ENCODE measurements around the gene NRSN1.

Gene NRSN1

DNA sequence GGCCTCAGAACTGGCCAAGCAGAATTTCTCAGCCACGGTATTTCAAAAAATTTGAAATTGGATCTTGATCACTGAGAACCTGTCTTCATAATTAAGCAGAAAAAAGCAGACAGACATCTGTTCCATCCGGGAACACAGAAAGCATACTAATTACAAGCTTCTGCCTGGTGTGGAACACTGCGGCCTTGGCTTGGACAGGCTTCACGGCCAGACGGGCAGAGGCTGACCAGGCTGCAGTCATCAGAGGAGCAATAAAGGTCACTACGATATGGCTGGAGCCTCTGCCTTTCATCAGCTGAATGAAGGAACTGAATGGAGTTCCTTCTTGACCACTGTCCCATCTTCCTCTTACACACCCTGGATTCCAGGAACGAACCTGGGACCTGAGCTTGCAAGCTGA, 3.9 kb upstream of the NRSN1 start:
- Histone ChIP-seq H3K27ac (ENCODE audit: extremely low read depth, low read depth, low read length) (no peak overlapping the region), H3K36me3 (ENCODE audit: control insufficient read depth in 2 of 2, insufficient read depth in 1 of 2, low read length in 2 of 2) (no peaks in the 10 kb centered on the region), H3K4me3 (ENCODE audit: low read depth, low read length) (no peak overlapping the region), H3K4me1 (ENCODE audit: control insufficient read depth, insufficient read depth, low read length) (no peaks in the 10 kb centered on the region), H3K9me3 (ENCODE audit: control insufficient read depth, insufficient read depth, low read depth, low read length) (no peaks in the 10 kb centered on the region)
- ChIA-PET CTCF (no interaction called here), POLR2A (no interaction called here)
- no peak for TF ChIP-seq PRDM1 (tag by site-specific recombination; IDR thresholded peaks at IDR 0.05)
- TF ChIP-seq ZNF768 (tag by site-specific recombination; IDR thresholded peaks at IDR 0.05) = no peak
- TF ChIP-seq ZNF121 (tag by site-specific recombination; IDR thresholded peaks at IDR 0.05) = no peak
- TF ChIP-seq KLF1 (tag by site-specific recombination; IDR thresholded peaks at IDR 0.05) = no peak
- TF ChIP-seq ZNF610 (tag by site-specific recombination; IDR thresholded peaks at IDR 0.05; ENCODE audit: borderline replicate concordance) = no peak
- TF ChIP-seq, protein P1, sequence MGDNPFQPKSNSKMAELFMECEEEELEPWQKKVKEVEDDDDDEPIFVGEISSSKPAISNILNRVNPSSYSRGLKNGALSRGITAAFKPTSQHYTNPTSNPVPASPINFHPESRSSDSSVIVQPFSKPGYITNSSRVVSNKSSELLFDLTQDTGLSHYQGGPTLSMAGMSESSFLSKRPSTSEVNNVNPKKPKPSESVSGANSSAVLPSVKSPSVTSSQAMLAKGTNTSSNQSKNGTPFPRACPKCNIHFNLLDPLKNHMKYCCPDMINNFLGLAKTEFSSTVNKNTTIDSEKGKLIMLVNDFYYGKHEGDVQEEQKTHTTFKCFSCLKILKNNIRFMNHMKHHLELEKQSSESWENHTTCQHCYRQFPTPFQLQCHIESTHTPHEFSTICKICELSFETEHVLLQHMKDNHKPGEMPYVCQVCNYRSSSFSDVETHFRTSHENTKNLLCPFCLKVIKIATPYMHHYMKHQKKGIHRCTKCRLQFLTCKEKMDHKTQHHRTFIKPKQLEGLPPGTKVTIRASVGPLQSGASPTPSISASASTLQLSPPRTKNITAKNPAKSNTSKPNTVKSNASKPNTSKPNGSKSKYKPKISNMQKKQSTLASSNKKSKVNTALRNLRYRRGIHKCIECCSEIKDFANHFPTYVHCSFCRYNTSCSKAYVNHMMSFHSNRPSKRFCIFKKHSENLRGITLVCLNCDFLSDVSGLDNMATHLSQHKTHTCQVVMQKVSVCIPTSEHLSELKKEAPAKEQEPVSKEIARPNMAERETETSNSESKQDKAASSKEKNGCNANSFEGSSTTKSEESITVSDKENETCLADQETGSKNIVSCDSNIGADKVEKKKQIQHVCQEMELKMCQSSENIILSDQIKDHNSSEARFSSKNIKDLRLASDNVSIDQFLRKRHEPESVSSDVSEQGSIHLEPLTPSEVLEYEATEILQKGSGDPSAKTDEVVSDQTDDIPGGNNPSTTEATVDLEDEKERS (tag by site-specific recombination; IDR thresholded peaks at IDR 0.05) = no peak
- TF ChIP-seq ZBTB8A (tag by site-specific recombination; IDR thresholded peaks at IDR 0.05) = no peak
- TF ChIP-seq ZNF600 (tag by site-specific recombination; IDR thresholded peaks at IDR 0.05) = no peak
- TF ChIP-seq ZEB2 (tag by site-specific recombination; IDR thresholded peaks at IDR 0.05) = no peak
- no peak for TF ChIP-seq ZNF549 (tag by site-specific recombination; IDR thresholded peaks at IDR 0.05)
- TF ChIP-seq ZNF366 (tag by site-specific recombination; conservative IDR thresholded peaks at IDR 0.05) = no peak
- TF ChIP-seq IKZF3 (tag by site-specific recombination; IDR thresholded peaks at IDR 0.05) = no peak
- TF ChIP-seq, protein P2, sequence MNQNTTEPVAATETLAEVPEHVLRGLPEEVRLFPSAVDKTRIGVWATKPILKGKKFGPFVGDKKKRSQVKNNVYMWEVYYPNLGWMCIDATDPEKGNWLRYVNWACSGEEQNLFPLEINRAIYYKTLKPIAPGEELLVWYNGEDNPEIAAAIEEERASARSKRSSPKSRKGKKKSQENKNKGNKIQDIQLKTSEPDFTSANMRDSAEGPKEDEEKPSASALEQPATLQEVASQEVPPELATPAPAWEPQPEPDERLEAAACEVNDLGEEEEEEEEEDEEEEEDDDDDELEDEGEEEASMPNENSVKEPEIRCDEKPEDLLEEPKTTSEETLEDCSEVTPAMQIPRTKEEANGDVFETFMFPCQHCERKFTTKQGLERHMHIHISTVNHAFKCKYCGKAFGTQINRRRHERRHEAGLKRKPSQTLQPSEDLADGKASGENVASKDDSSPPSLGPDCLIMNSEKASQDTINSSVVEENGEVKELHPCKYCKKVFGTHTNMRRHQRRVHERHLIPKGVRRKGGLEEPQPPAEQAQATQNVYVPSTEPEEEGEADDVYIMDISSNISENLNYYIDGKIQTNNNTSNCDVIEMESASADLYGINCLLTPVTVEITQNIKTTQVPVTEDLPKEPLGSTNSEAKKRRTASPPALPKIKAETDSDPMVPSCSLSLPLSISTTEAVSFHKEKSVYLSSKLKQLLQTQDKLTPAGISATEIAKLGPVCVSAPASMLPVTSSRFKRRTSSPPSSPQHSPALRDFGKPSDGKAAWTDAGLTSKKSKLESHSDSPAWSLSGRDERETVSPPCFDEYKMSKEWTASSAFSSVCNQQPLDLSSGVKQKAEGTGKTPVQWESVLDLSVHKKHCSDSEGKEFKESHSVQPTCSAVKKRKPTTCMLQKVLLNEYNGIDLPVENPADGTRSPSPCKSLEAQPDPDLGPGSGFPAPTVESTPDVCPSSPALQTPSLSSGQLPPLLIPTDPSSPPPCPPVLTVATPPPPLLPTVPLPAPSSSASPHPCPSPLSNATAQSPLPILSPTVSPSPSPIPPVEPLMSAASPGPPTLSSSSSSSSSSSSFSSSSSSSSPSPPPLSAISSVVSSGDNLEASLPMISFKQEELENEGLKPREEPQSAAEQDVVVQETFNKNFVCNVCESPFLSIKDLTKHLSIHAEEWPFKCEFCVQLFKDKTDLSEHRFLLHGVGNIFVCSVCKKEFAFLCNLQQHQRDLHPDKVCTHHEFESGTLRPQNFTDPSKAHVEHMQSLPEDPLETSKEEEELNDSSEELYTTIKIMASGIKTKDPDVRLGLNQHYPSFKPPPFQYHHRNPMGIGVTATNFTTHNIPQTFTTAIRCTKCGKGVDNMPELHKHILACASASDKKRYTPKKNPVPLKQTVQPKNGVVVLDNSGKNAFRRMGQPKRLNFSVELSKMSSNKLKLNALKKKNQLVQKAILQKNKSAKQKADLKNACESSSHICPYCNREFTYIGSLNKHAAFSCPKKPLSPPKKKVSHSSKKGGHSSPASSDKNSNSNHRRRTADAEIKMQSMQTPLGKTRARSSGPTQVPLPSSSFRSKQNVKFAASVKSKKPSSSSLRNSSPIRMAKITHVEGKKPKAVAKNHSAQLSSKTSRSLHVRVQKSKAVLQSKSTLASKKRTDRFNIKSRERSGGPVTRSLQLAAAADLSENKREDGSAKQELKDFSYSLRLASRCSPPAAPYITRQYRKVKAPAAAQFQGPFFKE (tag by site-specific recombination; IDR thresholded peaks at IDR 0.05; ENCODE audit: borderline replicate concordance) = no peak
- TF ChIP-seq ZNF239 (tag by site-specific recombination; IDR thresholded peaks at IDR 0.05) = no peak
- TF ChIP-seq ZNF16 (tag by site-specific recombination; IDR thresholded peaks at IDR 0.05; ENCODE audit: low read depth) = no peak
- TF ChIP-seq ZNF777 (tag by site-specific recombination; IDR thresholded peaks at IDR 0.05; ENCODE audit: borderline replicate concordance) = no peak

DNA sequence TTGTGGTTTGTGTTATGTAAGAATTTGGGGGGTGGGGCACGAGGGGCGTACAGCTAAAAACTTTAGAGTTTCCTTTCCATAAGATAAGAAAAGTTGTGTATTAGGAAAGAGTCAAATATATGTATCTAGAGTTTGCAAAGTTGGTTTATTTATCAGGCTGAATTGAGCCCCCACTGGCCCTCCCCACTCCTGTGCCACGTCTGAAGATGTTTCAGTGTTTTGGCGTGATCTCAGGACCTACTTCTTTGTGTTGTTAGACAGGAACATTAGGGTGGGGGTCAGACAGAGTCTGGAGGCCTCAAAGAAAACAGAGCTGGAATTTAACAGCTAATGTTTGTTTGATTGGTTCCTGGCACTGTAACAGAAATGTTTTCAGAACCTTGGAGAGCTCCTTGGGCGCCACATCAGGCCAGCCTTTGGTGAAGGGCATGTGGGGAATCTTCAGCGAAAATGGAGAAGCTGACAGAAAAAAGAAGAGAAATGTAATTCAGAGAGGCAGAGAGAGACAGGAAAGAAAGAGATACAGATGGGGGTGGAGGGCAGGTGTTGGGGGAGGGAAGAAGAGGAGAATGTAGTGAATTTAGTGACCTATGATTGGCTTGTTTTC, 674 bp downstream of the NRSN1 start:
- H3K27ac ChIP-seq (ENCODE audit: extremely low read depth, low read depth, low read length) = no peak overlapping the region
- no peaks in the 10 kb centered on the region for H3K4me1 ChIP-seq (ENCODE audit: control insufficient read depth, insufficient read depth, low read length)
- H3K36me3 ChIP-seq (ENCODE audit: control insufficient read depth in 2 of 2, insufficient read depth in 1 of 2, low read length in 2 of 2) = no peaks in the 10 kb centered on the region
- ChIA-PET CTCF (interaction anchor here (0.5 to 1.0 kb wide), 4 partner anchors 26 to 703 kb away, joined by 3 to 5 read pairs (median 4); no protein-coding TSS in a partner anchor), POLR2A (interaction anchor here (0.7 to 0.9 kb wide), 2 partner anchors 232 to 276 kb away, joined by 3 to 4 read pairs; partner anchors contain the start of gene MRS2)
- no peaks in the 10 kb centered on the region for H3K9me3 ChIP-seq (ENCODE audit: control insufficient read depth, insufficient read depth, low read depth, low read length)
- no peak overlapping the region for H3K4me3 ChIP-seq (ENCODE audit: low read depth, low read length)
- TF ChIP-seq OSR2 (tag by site-specific recombination; IDR thresholded peaks at IDR 0.05) (no peak), ZNF48 (tag by site-specific recombination; IDR thresholded peaks at IDR 0.05) (no peak), PRDM1 (tag by site-specific recombination; IDR thresholded peaks at IDR 0.05) (peak; percentile 69), ZBTB17 (tag by site-specific recombination; IDR thresholded peaks at IDR 0.05) (0 out of 2 replicates have a peak, but pooled peaks have one; percentile 23), ZNF391 (tag by site-specific recombination; IDR thresholded peaks at IDR 0.05; ENCODE audit: borderline replicate concordance, low read depth) (no peak), KLF8 (tag by site-specific recombination; IDR thresholded peaks at IDR 0.05) (0 out of 2 replicates have a peak, but pooled peaks have one; percentile 26), ZXDB (tag by site-specific recombination; IDR thresholded peaks at IDR 0.05) (no peak), ZNF394 (tag by site-specific recombination; IDR thresholded peaks at IDR 0.05; ENCODE audit: borderline replicate concordance) (peak; percentile 82)

Measured in HEK293 (cell line).